ENCODE data around the gene RENBP. TPM values are rescaled to one million over a fixed set of nuclear protein-coding genes. Genes with fewer than 3 reads are reported as not detected.
"Not testable (repeated sequence)": the region's sequence is repeated elsewhere in the genome, so short reads cannot be mapped to it uniquely, and the experiment has no call there.

The RENBP gene
- total RNA-seq, 4 donors from 2014 or later, result 4.6 to 13.1 (median 7.2) TPM; not detected in 1

GRCh38 chrX:153983321-153983801 lies 38.9 kb upstream of the RENBP start:
- TF ChIP-seq POLR2A (IDR thresholded peaks at IDR 0.05) (no peak), EP300 (IDR thresholded peaks at IDR 0.05; ENCODE audit: low read depth) (no peak), POLR2AphosphoS5 (IDR thresholded peaks at IDR 0.05) (no peak)
- TF ChIP-seq, protein P1, sequence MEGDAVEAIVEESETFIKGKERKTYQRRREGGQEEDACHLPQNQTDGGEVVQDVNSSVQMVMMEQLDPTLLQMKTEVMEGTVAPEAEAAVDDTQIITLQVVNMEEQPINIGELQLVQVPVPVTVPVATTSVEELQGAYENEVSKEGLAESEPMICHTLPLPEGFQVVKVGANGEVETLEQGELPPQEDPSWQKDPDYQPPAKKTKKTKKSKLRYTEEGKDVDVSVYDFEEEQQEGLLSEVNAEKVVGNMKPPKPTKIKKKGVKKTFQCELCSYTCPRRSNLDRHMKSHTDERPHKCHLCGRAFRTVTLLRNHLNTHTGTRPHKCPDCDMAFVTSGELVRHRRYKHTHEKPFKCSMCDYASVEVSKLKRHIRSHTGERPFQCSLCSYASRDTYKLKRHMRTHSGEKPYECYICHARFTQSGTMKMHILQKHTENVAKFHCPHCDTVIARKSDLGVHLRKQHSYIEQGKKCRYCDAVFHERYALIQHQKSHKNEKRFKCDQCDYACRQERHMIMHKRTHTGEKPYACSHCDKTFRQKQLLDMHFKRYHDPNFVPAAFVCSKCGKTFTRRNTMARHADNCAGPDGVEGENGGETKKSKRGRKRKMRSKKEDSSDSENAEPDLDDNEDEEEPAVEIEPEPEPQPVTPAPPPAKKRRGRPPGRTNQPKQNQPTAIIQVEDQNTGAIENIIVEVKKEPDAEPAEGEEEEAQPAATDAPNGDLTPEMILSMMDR (IDR thresholded peaks at IDR 0.05), result no peak
- in situ Hi-C loops (cut with MboI; ENCODE audit: low pct_ligation_motif_present in 1 of 4, low pct_unique_long_range_greater_than_20kb in 1 of 4, low sequenced_read_pairs in 3 of 4) (no loop called here), intact Hi-C loops (cut with DNase I; ENCODE audit: low total_unique reads) (no loop called here)
- H3K4me1 ChIP-seq, result peaks cover 0 to 16% (median 10%) of the 10 kb centered on the region in 4 donors
- no peaks in the 10 kb centered on the region for H3K27me3 ChIP-seq
- H3K27ac ChIP-seq, result peak overlapping the region in 1 of 4 donors; percentile 25
- WGBS, 2 donors (ENCODE audit: low coverage in 1 of 2), result 90% methylated on average over 12 of the region's 12 CpGs; no CpG with 5 or more reads in 1 of the 2 donors
- H3K9me3 ChIP-seq, result no peaks in the 10 kb centered on the region
- H3K36me3 ChIP-seq, result no peaks in the 10 kb centered on the region
- H3K4me3 ChIP-seq, result no peak overlapping the region
- no peak for DNase-seq

DNA sequence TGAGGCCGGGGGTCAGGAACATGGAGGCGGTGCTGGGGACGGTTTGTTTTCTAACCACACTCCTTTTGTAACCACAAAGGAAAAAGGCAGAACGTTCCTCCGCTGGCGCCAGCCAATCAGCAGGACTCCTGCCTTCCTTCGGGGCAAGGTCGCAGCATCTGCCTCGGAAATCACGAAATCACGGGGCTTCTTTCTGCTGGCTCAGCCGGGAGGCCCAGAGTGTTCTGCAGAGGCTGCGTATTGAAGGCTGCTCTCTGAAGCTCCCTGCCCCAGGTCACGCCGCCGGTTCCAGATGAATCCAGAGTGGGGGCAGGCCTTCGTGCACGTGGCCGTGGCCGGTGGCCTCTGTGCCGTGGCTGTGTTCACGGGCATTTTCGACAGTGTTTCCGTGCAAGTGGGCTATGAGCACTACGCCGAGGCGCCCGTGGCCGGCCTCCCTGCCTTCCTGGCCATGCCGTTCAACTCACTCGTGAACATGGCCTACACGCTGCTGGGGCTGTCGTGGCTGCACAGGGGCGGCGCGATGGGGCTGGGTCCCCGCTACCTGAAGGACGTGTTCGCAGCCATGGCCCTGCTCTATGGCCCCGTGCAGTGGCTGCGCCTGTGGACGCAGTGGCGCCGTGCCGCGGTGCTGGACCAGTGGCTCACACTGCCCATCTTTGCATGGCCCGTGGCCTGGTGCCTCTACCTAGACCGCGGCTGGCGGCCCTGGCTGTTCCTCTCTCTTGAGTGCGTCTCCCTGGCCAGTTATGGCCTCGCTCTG lies 37.5 kb upstream of the RENBP start:
- peak; percentile 62 for DNase-seq
- WGBS, 2 donors (ENCODE audit: low coverage in 1 of 2), result 81% methylated on average over 51 of the region's 52 CpGs; no CpG with 5 or more reads in 1 of the 2 donors
- Histone ChIP-seq H3K27me3 (no peaks in the 10 kb centered on the region), H3K27ac (peak overlapping the region; percentile 37 to 66 (median 55)), H3K4me1 (peaks cover 0 to 16% (median 10%) of the 10 kb centered on the region in 4 donors), H3K9me3 (no peaks in the 10 kb centered on the region), H3K4me3 (no peak overlapping the region), H3K36me3 (no peaks in the 10 kb centered on the region)
- in situ Hi-C loops (cut with MboI; ENCODE audit: low pct_ligation_motif_present in 1 of 4, low pct_unique_long_range_greater_than_20kb in 1 of 4, low sequenced_read_pairs in 3 of 4), result no loop called here
- TF ChIP-seq POLR2A (IDR thresholded peaks at IDR 0.05) (no peak), POLR2AphosphoS5 (IDR thresholded peaks at IDR 0.05) (no peak), EP300 (IDR thresholded peaks at IDR 0.05; ENCODE audit: low read depth) (no peak)
- TF ChIP-seq, protein P1 (IDR thresholded peaks at IDR 0.05), result no peak
- intact Hi-C loops (cut with DNase I; ENCODE audit: low total_unique reads), result no loop called here

- intact Hi-C loops (cut with DNase I; ENCODE audit: low total_unique reads) (no loop called here), in situ Hi-C loops (cut with MboI; ENCODE audit: low pct_ligation_motif_present in 1 of 4, low pct_unique_long_range_greater_than_20kb in 1 of 4, low sequenced_read_pairs in 3 of 4) (no loop called here)
- TF ChIP-seq EP300 (IDR thresholded peaks at IDR 0.05; ENCODE audit: low read depth) (no peak), POLR2AphosphoS5 (IDR thresholded peaks at IDR 0.05) (no peak), POLR2A (IDR thresholded peaks at IDR 0.05) (no peak)
- TF ChIP-seq, protein P1 (IDR thresholded peaks at IDR 0.05), result no peak
- H3K4me3 ChIP-seq, result no peak overlapping the region
- peaks cover 0 to 14% (median 9%) of the 10 kb centered on the region in 4 donors for H3K4me1 ChIP-seq
- peak overlapping the region; percentile 28 to 66 (median 55) for H3K27ac ChIP-seq
- H3K27me3 ChIP-seq, result no peaks in the 10 kb centered on the region
- H3K9me3 ChIP-seq, result no peaks in the 10 kb centered on the region
- DNase-seq, result no peak
- WGBS, 2 donors (ENCODE audit: low coverage in 1 of 2), result 76% methylated on average over 7 of the region's 7 CpGs; no CpG with 5 or more reads in 1 of the 2 donors
- H3K36me3 ChIP-seq, result no peaks in the 10 kb centered on the region
Measured at GRCh38 chrX:153981231-153981630, 36.8 kb upstream of the RENBP start.

DNA sequence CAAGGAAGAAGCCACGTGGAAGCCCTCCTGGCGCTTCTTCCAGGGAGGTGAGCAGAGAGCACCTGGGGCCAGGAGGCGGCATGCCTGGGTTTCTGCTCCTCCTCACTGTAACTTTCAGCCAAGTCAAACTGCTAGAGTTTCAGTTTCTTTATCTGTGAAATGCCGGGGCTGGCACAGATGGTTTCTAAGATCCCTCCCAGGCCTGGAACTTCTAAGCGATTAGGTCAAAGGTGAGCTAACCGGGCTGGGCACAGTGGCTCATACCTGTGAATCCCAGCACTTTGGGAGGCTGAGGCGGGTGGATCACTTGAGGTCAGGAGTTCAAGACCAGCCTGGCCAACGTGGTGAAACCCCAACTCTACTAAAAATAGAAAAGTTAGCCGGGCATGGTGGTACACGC lies 36.0 kb upstream of the RENBP start:
- intact Hi-C loops (cut with DNase I; ENCODE audit: low total_unique reads); H3K4me3 ChIP-seq; DNase-seq; H3K4me1 ChIP-seq; H3K36me3 ChIP-seq; H3K9me3 ChIP-seq; H3K27me3 ChIP-seq; in situ Hi-C loops (cut with MboI; ENCODE audit: low pct_ligation_motif_present in 1 of 4, low pct_unique_long_range_greater_than_20kb in 1 of 4, low sequenced_read_pairs in 3 of 4): not testable (repeated sequence)
- H3K27ac ChIP-seq, result peak overlapping the region; percentile 28 to 66 (median 55)
- 60% methylated on average over 8 of the region's 10 CpGs; no CpG with 5 or more reads in 1 of the 2 donors for WGBS, 2 donors (ENCODE audit: low coverage in 1 of 2)
